GM15510 (cell line): ENCODE results near the gene LPAR3.

Source experiments
- POLR2A ChIP-seq: IDR thresholded peaks from 3 replicates; pipeline ENCODE4 v1.6.1; 2011; ENCODE audit warnings: borderline replicate concordance; ENCODE audit not compliant: insufficient read length; ENCODE audit errors: extremely low read depth

Gene LPAR3

GRCh38 chr1:84892705-84893618 lies at the start of gene LPAR3:
LPAR3 (minus strand) TSS chr1:84893206; CDS start chr1:84866120, 27,086 bp downstream.
- TF ChIP-seq POLR2A: no peak

- no peak for TF ChIP-seq POLR2A
Observed at GRCh38 chr1:84941843-84942242, 48.8 kb upstream of the LPAR3 start.

- no peak for TF ChIP-seq POLR2A
Observed at GRCh38 chr1:84940481-84940880, 47.5 kb upstream of the LPAR3 start.

- no peak for TF ChIP-seq POLR2A
Observed at GRCh38 chr1:84939761-84940160, 46.8 kb upstream of the LPAR3 start.

- no peak for TF ChIP-seq POLR2A
Observed at GRCh38 chr1:84939151-84939550, 46.1 kb upstream of the LPAR3 start.

- TF ChIP-seq POLR2A: no peak
Observed at GRCh38 chr1:84936116-84936810, 43.3 kb upstream of the LPAR3 start.

GRCh38 chr1:84933011-84933611 lies 40.1 kb upstream of the LPAR3 start:
- no peak for TF ChIP-seq POLR2A

GRCh38 chr1:84930831-84931230 lies 37.8 kb upstream of the LPAR3 start:
- TF ChIP-seq POLR2A: no peak

GRCh38 chr1:84930329-84930728 lies 37.3 kb upstream of the LPAR3 start:
- no peak for TF ChIP-seq POLR2A

- TF ChIP-seq POLR2A: no peak
Observed at GRCh38 chr1:84929581-84929980, 36.6 kb upstream of the LPAR3 start.

- no peak for TF ChIP-seq POLR2A
Observed at GRCh38 chr1:84928979-84929378, 36.0 kb upstream of the LPAR3 start.

- TF ChIP-seq POLR2A: no peak
Observed at GRCh38 chr1:84923317-84923716, 30.3 kb upstream of the LPAR3 start.

GRCh38 chr1:84920159-84920558 lies 27.2 kb upstream of the LPAR3 start:
- no peak for TF ChIP-seq POLR2A

- no peak for TF ChIP-seq POLR2A
Observed at GRCh38 chr1:84919461-84919970, 26.5 kb upstream of the LPAR3 start.

- no peak for TF ChIP-seq POLR2A
Observed at GRCh38 chr1:84918726-84919336, 25.8 kb upstream of the LPAR3 start.
